Measurements from ENCODE around the gene DMAC2.

DNA sequence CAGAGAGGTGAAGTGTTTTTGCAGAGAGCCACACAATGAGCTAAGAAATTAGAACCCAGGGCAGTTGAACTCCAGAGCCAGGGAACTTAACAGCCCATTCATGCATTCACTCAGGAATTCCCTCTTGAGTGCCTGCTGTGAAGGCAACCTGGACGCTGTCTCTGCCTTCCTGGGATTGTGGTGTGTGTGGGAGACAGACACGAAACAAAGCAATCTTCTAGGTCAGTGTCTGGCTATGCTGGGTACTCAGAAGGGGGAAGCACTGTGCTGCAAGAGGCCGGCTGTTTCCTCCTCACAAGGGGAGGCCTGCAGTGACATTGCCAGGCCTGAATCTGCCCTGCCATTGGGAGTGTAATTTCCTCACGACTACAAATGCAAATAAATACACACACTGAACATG lies 32.4 kb downstream of the DMAC2 start:
- no peak for TF ChIP-seq EZH2 (IDR thresholded peaks at IDR 0.05; ENCODE audit: low read depth, unreplicated experiment)
- TF ChIP-seq CREB1 (CRISPR knock-in tag; IDR thresholded peaks at IDR 0.05; ENCODE audit: low read depth) = no peak
- no peak for TF ChIP-seq CTCF (conservative IDR thresholded peaks at IDR 0.05; ENCODE audit: low read depth in 2 of 2)
- TF ChIP-seq ZNF331 (CRISPR knock-in tag; IDR thresholded peaks at IDR 0.05; ENCODE audit: low read depth) = no peak
- no peak for TF ChIP-seq EZH2phosphoT487 (IDR thresholded peaks at IDR 0.05; ENCODE audit: unreplicated experiment)
- no peak for TF ChIP-seq POLR2AphosphoS5 (IDR thresholded peaks at IDR 0.05; ENCODE audit: low read depth)
- no peak for TF ChIP-seq JUNB (IDR thresholded peaks at IDR 0.05; ENCODE audit: unreplicated experiment)
